KBM-7 (cell line): ENCODE data around the gene MTHFR.

ENCODE experiments used
- DNase-seq: peaks from one replicate; pipeline ENCODE4 v3.0.0-alpha.2; 2015
- in situ Hi-C: fragments of 300-500 bp; cut with MboI; formaldehyde crosslinking; loops from 2 replicates; pipeline ENCODE4 v1.14.3; 2020; ENCODE audit warnings: low sequenced_read_pairs, low pct_unique_long_range_greater_than_20kb, mixed read lengths

Gene MTHFR

DNA sequence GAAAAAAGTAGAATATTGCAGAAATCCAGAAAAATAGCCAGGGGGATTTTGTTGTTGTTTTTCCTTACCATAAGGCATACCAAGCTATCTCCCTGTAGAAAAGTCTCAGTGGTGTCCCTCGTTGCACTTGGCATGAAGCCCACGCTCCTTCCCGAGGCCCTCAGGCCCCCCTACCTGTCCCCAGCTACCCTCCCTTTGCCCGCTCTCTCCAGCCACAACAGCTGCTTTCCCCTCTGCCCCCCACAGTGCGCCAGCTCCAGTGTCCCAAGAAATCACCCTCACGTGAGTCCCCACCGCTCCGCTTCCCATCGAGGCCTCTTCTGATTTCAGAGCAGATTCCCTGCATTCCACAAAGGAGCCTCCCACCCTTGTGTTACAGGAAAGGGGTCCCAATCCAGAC is 61.5 kb downstream of the MTHFR start:
- in situ Hi-C loops, result loop anchor here (25.0 kb wide), 1 partner anchor 707 kb away; the partner anchor contains the start of gene MASP2
- no peak for DNase-seq

DNA sequence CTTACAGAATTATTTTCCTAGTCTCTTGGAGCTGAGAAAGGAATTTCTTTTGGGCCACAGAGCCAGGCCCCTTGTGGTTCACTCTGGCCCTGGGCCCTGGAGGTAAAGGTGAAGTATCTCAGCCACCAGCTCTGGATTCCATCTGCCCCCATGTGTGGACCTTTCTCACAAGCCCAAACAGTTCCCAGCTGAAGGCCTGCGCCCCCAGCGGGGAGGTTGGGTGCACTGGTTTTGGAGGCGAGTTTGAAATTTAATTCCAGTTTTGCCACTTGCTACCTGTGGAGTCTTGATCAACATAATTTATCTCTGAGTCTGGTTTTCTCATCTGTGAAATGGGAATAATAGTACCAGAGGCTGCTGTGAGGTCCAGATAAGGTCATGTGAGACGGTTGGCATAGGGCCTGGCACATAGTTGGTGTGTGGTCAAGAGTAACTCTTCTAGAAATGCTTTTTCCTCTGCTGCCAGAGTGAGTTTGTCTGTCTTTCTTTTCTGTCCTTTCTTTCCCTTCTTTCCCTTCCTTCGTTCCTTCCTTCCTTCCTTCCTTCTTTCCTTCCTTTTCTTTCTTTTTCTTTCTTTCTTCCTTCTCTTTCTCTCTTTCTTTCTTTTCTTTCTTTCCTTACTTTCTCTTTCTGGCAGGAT is 63.7 kb downstream of the MTHFR start:
- in situ Hi-C loops, result loop anchor here (25.0 kb wide), 1 partner anchor 705 kb away; the partner anchor contains the start of gene MASP2

DNA sequence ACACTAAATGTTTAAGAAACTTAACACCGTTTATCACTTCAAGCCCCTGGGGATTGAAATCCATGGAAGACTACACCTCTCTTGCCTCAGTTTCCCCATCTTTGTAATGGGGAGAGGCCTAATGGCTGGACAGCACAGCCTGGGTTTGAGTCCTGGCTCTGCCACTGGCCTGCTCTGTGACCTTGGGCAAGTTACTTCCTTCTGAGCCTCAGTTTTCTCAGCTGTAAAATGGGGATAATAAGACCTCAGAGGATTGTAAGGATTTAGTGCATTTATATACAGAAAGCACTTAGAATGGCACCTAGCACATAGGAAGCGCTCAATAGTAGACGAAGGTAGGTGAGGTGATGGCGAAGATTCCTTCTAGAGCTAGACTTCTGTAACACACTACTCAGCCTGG is 64.3 kb downstream of the MTHFR start:
- in situ Hi-C loops, result loop anchor here (25.0 kb wide), 1 partner anchor 704 kb away; the partner anchor contains the start of gene MASP2
- no peak for DNase-seq

More for the DNA sequence above, 63.7 kb downstream of the MTHFR start:
- no peak for DNase-seq

DNA sequence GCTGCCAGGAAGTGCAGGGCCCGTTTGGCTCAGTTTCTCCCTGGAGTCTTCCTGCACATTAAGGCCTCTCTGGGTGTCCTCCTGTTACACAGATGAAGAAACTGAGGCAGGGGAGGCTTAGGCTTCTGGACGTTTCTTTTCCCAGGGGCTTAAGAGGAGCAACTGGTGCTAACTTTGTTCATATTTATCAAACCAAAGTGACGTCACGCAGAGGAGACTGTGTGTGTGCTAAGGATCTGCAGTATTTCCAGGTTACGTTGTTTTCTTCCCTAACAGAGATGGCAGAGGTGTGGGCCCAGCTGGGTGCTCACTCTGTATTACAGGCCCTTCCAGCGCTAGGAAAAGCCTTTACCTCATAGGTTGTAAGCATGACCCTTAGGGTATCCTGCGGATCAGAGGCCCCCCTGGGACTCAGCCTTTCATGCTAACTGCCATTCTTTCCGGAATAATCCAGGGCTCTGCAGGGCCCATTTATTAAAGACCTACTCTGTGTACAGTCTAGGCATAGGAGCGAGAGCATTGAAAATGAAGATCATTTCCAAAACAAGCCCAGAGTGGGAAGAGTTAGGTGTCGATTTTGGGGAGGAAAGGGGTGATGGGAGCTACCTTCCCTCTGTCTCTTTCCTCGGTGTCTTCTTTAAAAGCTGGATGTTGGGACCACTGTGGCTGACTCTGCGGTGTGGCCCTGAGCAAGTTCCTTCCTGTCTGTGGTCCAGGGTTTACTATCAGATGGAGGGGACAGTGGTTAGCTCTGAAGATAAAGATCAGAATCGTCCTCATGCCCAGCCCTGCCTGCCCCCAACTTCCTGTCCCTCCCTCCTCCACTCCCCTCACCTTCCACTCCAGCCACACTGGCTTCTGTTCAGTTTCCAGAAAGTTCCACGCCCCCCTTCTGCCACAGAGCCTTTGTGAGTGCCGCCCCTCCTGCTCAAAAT is 65.2 kb downstream of the MTHFR start:
- DNase-seq, result peak; percentile 93
- in situ Hi-C loops, result loop anchor here (25.0 kb wide), 1 partner anchor 703 kb away; the partner anchor contains the start of gene MASP2

DNA sequence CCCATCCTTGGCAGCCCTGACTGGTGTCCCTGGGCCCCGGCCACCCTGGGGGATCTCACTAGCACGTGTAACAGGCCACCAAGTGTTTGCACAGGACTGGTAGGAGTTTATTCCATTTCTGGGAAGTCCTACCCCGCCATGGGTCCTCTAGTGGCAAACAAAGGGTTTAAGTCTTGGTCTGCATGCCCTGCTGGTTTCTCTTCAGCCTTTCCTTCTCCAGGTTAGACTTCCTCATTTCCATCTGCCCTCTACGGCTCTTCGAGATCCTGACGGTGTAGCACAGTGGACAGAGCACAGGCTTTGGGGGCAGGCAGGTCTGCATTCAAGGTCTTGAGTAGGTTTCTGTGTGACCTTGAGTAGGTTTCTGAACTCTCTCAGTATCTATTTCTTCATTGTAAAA is 67.0 kb downstream of the MTHFR start:
- DNase-seq, result peak; percentile 41
- in situ Hi-C loops, result loop anchor here (25.0 kb wide), 1 partner anchor 701 kb away; the partner anchor contains the start of gene MASP2

DNA sequence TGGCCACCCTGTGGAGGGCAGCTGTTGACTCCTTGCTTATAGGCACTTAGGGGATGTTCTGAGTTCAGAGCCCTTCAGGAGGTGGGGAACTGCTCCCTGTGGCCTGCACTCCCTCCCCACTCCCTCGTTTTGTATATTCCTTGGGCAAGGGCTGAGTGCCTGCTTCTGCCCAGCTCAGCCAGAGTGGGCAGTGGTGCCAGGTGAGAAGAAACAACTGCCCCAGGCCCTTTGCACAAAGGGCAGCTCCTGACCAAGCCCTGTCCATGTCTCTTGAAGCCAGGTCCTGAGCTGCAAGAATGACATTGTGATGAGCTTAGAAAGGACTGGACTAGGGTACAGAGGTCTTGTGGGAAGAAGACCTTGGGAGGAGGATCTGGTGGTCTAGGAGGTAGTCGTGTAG is 67.7 kb downstream of the MTHFR start:
- in situ Hi-C loops, result loop anchor here (25.0 kb wide), 1 partner anchor 701 kb away; the partner anchor contains the start of gene MASP2
- DNase-seq, result no peak

DNA sequence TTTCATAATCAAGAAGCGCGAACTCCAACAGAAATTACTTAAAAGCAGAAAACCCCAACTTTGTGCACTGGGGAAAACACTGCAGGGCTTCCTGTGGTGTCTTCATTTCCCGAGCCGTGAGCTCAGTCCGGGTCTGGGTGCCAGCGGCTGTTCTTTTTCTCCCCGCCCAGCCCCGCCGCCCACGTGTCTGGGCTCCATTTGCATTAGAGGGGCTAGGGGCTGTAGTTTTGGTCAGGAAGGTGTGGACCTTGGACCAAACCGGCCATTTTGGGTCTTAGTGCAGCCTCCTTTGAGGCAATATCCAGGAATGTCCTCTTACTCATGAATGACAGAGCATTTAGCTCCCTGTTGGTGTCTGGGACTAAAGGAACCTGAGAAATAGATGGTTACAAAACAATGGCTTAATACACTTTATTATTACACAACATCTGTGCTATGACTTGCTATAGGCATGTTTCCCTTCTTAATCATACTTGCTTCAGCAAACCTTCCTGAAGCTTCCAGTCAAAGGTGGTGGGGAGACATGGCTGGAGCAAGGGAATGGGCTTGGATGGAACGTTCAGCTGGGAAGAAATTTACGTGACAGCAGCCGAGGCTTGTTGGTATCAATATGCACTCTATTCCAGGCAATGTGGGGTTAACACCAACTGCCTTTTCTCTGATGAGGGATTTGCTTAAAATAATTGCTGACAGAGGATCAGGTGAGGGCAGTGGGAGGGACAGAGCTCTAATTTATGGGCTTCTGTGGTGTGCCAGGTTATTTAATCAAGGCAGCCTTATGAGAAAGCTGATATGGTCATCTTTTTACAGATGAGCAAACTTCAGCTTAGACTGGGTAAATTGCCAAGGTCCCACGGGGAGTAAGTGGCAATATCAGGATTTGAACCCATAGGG is 68.8 kb downstream of the MTHFR start:
- in situ Hi-C loops, result loop anchor here (25.0 kb wide), 1 partner anchor 700 kb away; the partner anchor contains the start of gene MASP2
- peak; percentile 20 for DNase-seq

DNA sequence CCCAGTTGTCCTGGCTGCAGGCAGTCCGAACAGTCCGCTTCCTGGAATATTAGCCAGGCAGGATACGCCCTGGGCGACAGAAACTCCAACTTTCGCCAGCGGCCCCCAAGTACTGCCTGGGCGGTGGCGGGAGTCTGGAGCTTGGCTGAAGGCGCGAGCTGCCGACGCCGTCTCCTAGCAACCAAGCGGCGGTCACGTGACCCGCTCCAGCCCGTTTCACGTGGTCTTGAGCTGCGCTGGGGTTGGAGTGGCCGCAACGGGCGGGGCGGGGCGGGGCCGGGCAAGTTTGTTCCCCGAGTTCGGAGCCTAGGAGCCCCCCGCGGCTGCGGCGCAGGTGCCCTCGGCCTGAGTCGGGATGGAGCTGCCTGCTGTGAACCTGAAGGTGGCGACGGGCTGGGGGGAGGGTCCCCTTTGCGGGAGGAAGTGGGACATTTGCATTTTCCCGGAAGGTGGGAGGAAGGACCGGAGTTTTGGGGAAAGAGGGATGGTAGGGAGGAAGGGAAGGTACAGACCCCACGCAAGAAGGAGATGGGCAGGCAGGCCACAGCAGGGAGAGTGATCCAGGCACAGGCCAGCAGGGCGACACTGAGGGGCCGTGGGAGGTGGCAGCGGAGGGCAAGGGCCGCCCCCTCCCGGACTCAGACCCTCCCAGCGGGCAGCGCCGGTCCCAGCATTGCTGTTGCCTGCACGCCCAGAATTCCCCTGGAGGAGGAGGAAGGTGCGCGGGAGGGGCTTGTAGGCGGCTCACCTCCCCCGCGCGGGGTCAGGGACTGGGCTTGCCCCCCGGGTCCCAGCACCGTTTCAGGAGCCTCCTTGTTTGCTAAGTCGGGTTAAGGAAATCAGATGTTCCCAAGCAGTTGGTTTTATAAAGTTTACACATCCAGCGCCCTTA is 69.7 kb downstream of the MTHFR start, which contains the start of gene AGTRAP:
Gene AGTRAP, plus strand, starts transcription at position 283 of the 892 bp plus-strand sequence. Its CDS starts 73 bp downstream, at position 356.
- no peak for DNase-seq
- in situ Hi-C loops, result loop anchor here (25.0 kb wide), 1 partner anchor 699 kb away; the partner anchor contains the start of gene MASP2
